ENCODE results near the gene PEX16.

PEX16 gene

DNA sequence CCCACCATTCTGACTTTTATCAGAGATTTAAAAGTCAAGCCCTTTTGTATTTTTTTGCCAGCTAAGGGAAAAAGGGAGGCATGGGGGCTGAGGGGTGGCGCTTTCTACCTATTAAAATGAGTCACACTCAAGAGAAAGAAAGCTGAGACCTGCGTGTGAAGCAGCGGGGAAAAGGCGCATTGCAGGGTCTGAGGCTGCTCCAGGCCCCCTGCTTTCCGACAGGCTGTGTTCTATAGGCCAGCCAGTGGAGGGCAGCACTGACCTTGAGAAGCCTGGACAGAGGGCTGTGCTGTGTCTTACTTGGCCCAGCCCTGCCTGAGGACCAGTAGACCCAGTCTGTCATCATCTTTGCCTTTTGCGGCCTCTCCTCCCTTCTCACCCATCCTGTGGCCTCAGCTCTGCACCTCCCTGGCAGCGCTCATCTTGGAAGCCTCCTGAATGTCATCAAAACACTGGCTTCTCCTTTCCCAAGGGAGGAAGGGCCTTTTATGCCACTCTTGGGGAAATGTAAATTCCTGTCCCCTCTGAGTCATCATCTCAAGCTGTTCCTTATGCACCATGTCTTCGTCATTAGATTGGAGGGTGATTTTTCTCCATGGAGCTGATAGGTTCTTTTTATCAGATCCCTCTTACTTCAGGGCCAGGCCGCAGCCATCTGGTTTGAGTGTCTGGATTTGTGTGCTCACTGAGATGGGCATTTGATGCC is 44.9 kb downstream of the PEX16 start:
- no peak for DNase-seq

DNA sequence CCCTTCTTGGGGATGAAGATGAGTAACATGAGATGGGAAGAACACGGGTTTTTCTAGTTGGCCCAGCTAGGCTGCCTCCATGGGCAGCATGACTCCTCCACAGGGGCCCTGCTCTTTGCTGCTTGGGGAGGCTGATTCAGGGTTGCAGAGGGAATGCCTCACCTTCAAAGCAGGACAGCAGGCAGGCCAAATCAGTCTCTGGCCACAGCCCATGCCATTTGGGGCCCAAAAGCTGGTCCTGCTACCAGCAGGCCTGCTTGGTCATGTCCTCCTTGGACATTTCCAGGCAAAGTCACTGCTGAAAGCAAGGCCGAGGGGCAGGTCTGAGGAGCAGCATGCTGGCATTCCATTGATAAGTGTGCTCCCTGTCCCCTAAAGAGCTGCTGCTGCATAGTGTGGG is 46.0 kb downstream of the PEX16 start:
- no peak for DNase-seq

DNA sequence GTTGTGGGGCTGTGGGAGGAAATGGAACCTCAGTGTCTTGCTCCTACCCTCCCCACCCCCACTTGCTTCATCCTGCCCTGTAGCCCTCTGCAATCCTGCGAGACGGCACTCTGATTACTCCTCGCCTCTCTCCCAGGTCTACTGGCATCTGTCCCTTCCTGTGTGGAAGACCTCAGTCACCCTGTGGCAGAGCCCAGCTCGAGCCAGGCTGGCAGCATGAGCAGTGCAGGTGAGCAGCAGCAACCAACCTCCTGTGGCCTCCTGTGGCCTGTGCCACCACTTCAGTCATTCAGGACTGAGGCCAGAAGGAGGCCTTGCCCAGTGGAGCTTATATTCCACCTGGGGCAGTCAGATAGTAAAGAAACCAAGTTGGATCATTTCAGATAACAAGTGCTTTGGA is 47.0 kb downstream of the PEX16 start:
- no peak for DNase-seq

DNA sequence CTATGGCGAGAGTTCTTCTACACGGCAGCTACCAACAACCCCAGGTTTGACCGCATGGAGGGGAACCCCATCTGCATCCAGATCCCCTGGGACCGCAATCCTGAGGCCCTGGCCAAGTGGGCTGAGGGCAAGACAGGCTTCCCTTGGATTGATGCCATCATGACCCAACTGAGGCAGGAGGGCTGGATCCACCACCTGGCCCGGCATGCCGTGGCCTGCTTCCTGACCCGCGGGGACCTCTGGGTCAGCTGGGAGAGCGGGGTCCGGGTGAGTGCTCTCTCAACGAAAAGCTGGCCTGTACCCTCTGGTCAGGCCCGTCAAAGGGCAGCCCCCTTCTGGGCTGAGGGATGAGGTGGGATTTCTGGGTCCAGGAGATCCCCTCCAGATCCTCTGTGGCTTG is 48.1 kb downstream of the PEX16 start:
- DNase-seq: no peak

DNA sequence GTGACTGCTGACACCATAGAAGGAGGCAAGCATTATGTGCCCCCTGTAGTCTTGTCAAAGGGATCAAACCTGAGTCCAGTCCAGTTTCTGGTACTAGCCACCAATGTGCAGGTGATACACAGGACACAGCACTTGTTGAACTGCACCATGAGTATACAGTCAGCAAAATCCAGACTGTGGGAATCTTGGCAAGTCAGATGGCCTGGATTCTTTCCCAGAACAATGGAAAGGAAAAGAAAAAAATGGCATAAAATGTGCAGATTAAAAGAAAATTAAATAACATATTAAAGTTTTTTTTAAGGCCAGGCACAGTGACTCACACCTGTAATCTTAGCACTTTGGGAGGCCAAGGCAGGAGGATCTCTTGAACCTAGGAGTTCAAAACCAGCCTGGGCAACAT is 53.6 kb downstream of the PEX16 start:
- DNase-seq: no peak

DNA sequence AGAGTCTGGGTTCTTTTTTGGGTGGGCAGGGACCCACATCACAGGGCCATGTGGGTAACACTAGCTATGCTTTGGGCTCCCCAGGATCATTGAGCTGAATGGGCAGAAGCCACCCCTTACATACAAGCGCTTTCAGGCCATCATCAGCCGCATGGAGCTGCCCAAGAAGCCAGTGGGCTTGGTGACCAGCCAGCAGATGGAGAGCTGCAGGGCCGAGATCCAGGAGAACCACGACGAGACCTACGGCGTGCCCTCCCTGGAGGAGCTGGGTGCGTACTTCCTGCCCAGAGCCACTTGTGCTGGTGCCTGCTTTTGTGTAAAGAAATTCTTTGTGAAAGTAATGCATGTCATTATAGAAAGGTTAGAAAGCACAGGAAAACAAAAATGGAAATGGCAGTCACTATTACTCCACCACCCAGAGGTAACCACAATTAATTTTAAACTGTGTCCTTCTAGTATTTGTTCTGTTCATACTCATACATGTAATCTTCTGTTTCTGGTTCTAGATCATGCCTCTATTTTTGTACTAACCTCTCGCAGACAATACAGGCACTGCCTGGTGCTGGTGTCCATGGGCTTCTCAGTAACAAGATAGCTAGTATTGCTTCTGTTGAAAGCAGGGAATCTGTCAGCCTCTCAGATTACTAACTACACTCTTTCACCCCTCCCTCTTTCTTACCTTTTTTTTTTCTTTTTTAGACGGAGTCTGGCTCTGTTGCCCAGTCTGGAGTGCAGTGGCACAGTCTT is 56.7 kb downstream of the PEX16 start:
- no peak for DNase-seq

DNA sequence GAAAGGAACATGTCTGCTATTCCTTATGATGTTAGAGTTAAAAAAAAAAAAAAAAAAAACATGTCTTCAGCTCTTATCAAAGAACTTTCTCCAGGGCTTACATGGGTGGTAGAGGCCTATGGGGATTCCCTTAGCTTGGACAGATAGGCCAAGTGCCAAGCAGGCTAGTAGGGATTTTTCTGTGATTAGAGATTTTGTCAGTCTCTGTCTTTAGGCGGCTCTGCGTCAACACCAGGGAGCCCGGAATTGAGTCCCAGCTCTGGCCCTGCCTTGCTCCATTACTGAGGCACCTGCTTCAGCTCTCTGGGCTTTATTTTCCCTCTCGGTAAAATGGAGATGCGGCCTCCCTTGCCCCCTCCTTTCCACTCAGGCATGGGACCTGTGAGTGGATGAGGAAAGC is 57.3 kb downstream of the PEX16 start:
- no peak for DNase-seq

All from activated T-cell treated with anti-CD3 and anti-CD28 coated beads for 4 hours (primary cell).